ENCODE data around the gene SLC35F3.
"Not testable (repeated sequence)": the region's sequence is repeated elsewhere in the genome, so short reads cannot be mapped to it uniquely, and the experiment has no call there.

Gene SLC35F3

GRCh38 chr1:234152344-234152743 lies 247.9 kb downstream of the SLC35F3 start:
- DNase-seq: not testable (repeated sequence)

GRCh38 chr1:234154320-234155251 lies 250.1 kb downstream of the SLC35F3 start:
- DNase-seq: peak; percentile 12

GRCh38 chr1:234162661-234163060 lies 258.2 kb downstream of the SLC35F3 start:
- DNase-seq: no peak

GRCh38 chr1:234163267-234163919 lies 258.9 kb downstream of the SLC35F3 start:
- no peak for DNase-seq

- no peak for DNase-seq
Measured at GRCh38 chr1:234164098-234164709, 259.7 kb downstream of the SLC35F3 start.

GRCh38 chr1:234168061-234168724 lies 263.7 kb downstream of the SLC35F3 start:
- DNase-seq: no peak

DNA sequence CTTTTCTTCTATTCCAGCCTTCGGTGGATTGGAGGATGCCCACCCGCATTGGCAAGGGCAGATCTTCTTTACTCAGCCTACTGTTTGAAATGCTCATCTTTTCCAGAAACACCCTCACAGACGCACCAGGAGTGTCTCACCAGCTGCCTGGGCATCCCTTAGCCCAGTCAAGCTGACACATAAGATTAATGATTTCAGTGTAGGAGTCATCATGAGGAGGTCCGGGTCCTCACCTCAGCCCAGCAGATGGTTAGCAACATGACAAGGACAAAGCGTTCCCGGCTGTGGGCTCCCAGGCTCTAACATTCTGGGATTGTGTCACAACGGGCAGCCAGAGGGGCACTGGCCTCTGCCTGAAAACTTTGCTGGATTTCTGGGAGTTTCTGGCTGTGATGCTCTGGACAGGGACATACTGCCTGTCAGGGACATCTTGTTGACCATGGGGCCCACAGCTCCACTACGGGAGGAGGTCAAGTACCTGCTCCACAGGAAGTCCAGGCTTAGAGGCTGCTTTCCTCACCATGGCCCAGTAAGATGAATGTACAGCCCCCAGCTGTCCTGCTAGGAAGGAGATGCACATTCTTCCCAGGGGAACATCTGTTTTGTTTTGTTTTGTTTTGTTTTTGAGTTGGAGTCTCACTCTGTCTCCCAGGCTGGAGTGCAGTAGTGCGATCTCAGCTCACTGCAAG lies 264.8 kb downstream of the SLC35F3 start:
- DNase-seq: no peak

- DNase-seq: no peak
Measured at GRCh38 chr1:234170067-234170466, 265.6 kb downstream of the SLC35F3 start.

DNA sequence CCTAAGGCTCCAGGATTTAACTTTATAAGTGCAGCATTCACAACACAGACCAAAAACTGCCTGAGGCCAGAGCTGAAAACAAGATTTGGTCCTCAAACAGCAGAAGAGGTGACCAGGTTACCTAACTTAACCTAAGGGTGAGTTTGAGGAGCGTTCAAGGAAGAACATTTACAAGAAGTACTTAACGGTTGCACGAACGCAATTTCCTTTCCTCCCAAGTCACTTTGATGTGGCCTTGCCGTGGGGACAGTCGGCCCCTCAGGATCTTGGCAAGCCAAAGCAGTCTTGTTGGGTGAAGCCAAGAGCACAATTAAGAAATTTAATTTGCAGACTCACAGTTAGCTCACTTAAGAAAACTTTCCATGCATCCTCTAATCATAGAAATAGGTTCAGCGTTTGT lies 266.1 kb downstream of the SLC35F3 start:
- no peak for DNase-seq

GRCh38 chr1:234173968-234174367 lies 269.5 kb downstream of the SLC35F3 start:
- no peak for DNase-seq

DNA sequence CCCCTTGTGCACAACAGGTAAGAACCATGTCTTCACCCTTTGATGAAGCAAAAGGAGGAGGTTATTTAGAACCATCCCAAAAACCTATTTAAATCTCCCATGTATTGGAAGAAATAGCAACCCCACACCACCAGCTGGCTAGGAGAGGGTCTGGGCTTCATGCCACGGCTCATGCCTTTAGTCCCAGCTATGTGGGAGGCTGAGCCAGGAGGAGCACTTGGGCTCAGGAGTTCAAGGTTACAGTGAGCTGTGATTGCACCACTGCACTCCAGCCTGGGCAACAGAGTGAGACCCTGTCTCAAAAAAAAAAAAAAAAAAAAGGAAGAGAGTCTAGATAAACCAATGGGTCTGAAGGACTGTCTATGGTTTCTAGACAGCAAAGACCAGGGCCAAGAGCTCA lies 270.9 kb downstream of the SLC35F3 start:
- no peak for DNase-seq

DNA sequence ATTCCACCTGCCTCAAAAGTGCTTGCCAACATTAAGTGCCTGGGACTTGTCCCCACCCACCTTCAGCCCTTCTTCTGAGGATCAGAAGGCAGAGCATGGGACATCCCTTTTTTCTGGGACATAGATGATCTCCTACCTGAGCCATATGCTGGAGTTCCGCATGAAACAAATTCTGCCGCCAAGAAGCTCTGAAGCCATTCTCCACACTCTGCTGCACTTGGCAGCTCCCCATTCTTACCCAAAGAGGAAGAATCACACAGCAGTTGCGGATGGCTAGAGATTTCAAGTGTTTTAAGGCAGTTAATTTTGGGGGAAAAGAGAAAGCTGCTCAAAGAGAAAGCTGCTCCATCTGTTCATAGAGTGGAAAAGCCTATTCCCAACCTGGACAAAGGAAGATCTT lies 271.5 kb downstream of the SLC35F3 start:
- DNase-seq: peak; percentile 1

DNA sequence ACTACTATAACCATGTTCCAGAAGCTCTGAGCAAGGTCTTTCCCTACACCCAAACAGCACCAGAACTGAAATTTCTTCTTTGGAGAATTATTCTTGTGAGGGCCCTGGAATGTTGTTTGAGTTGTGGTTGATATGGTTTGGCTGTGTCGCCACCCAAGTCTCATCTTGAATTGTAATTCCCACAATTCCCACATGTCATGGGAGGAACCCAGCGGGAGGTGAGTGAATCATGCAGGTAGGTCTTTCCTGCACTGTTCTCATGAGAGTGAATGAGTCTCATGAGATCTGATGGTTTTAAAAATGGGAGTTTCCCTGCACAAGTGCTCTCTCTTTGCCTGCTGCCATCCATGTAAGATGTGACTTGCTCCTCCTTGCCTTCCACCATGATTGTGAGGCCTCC lies 272.4 kb downstream of the SLC35F3 start:
- not testable (repeated sequence) for DNase-seq

DNA sequence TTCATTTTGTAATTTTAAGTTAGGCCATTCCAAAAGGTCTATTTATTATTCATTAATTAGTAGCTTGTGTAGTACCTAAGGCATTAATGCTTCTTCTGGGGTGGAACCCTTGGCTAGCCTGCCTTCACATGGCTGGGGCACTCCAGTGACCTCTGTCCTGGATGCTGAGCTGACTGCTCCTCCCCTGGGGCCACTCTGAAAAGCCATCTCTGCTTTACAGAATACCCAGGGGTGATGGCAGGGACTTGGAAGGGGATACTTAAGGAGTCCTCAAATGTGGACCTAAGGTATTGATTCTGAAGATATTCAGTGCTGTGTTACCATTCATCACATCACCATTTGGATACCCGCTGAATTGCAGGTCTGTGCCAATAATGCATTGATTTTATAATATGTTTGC lies 281.0 kb downstream of the SLC35F3 start:
- DNase-seq: no peak

DNA sequence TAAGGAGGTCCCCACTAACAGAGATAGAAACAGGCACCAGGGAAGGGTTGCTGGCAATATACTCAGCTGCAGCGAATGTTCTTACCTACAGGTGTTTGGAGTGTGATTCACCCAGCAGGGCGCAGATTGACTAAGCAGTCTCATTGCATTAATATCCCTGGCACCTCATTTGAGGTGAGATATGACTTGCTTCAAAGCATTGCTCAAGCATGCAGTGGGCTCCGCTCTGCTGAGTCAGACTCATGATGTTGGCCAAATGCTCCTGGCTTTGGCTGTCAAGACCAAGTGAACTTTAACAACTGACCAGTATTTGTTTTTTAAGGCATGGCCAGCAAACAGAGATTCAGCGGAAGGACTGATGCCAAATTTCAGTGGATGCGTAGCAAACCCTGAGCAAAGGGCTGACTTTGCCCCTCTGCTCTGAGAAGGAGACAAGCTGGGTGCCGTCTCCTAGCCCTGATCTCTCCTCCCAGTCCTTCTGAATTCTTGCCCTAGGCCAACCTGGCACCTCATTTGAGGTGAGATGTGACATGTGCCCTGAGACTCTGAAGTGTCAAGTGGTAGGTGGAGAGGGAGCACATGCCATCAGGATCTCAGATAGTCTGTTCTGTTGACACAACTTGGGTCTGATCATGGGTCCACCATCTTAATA lies 281.7 kb downstream of the SLC35F3 start:
- no peak for DNase-seq

- peak; percentile 12 for DNase-seq
Measured at GRCh38 chr1:234188454-234188792, 283.9 kb downstream of the SLC35F3 start.

- DNase-seq: no peak
Measured at GRCh38 chr1:234197839-234198238, 293.4 kb downstream of the SLC35F3 start.

DNA sequence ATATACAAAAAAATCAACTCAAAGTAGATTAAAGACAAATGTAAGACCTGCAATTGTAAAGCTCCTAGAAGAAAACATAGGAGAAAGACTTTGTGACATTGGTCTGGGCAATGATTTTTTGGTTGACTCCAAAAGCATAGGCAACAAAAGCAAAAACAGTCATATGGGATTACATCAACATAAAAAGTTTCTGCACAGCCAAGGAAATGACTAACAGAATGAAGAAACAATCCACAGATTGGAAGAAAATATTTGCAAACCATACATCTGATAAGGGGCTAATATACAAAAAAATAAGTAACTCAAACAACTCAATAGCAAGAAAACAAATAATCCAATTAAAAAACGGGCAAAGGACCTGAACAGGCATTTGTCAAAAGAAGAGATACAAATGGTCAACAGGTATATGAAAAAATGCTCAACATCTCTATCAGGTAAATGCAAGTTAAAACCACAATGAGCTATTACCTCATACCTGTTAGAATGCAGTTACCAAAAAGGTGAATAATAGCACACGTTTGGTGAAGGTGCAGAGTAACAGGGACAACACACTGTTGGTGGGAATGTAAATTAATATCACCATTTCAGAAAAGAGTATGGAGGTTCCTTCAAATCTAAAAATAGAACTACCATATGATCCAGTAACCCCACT lies 295.1 kb downstream of the SLC35F3 start:
- DNase-seq: no peak

- no peak for DNase-seq
Measured at GRCh38 chr1:234200566-234200965, 296.1 kb downstream of the SLC35F3 start.

- DNase-seq: no peak
Measured at GRCh38 chr1:234201600-234201999, 297.1 kb downstream of the SLC35F3 start.

- no peak for DNase-seq
Measured at GRCh38 chr1:234205966-234206365, 301.5 kb downstream of the SLC35F3 start.

Measured in NCI-H524 treated with DMSO at 0.1 percent for 48 hours (cell line).